ENCODE measurements around the gene TCF19. TPM values are rescaled to one million over a fixed set of nuclear protein-coding genes. Genes with fewer than 3 reads are reported as not detected.

Gene TCF19
- total RNA-seq, 1 experiment from 2014 or later, result 12.7 TPM

GRCh38 chr6:31171931-31172905, 13.8 kb downstream of the TCF19 start (continued):
- TF ChIP-seq ATF6 (CRISPR knock-in tag; IDR thresholded peaks at IDR 0.05) (no peak), OVOL2 (CRISPR knock-in tag; IDR thresholded peaks at IDR 0.05; ENCODE audit: borderline replicate concordance) (no peak), GTF2I (CRISPR knock-in tag; conservative IDR thresholded peaks at IDR 0.05) (no peak), CBFB (CRISPR knock-in tag; IDR thresholded peaks at IDR 0.05; ENCODE audit: low read depth) (no peak), E2F4 (CRISPR knock-in tag; IDR thresholded peaks at IDR 0.05; ENCODE audit: borderline replicate concordance, low read depth) (no peak), ZNF317 (CRISPR knock-in tag; IDR thresholded peaks at IDR 0.05; ENCODE audit: borderline replicate concordance, low read depth) (no peak), ZNF425 (CRISPR knock-in tag; conservative IDR thresholded peaks at IDR 0.05) (no peak), ERG (CRISPR knock-in tag; IDR thresholded peaks at IDR 0.05) (no peak), MAX (CRISPR knock-in tag; IDR thresholded peaks at IDR 0.05) (no peak), NFYB (CRISPR knock-in tag; conservative IDR thresholded peaks at IDR 0.05; ENCODE audit: low read depth) (no peak), ZBTB21 (CRISPR knock-in tag; IDR thresholded peaks at IDR 0.05; ENCODE audit: borderline replicate concordance) (0 out of 2 replicates have a peak, but pooled peaks have one; percentile 55), TEAD4 (CRISPR knock-in tag; IDR thresholded peaks at IDR 0.05) (no peak), FOXJ3 (CRISPR knock-in tag; IDR thresholded peaks at IDR 0.05; ENCODE audit: borderline replicate concordance) (0 out of 2 replicates have a peak, but pooled peaks have one; percentile 38), ESRRA (CRISPR knock-in tag; IDR thresholded peaks at IDR 0.05; ENCODE audit: borderline replicate concordance) (no peak), CTCF (IDR thresholded peaks at IDR 0.05) (no peak), CREM (CRISPR knock-in tag; IDR thresholded peaks at IDR 0.05) (no peak), ZNF232 (CRISPR knock-in tag; IDR thresholded peaks at IDR 0.05) (no peak), MXD4 (CRISPR knock-in tag; IDR thresholded peaks at IDR 0.05; ENCODE audit: borderline replicate concordance) (no peak), NR1H2 (CRISPR knock-in tag; IDR thresholded peaks at IDR 0.05) (no peak), NR3C1 (CRISPR knock-in tag; conservative IDR thresholded peaks at IDR 0.05; ENCODE audit: low read depth) (no peak), HMGXB4 (CRISPR knock-in tag; IDR thresholded peaks at IDR 0.05) (no peak), PRDM15 (CRISPR knock-in tag; IDR thresholded peaks at IDR 0.05) (no peak), CREB1 (CRISPR knock-in tag; IDR thresholded peaks at IDR 0.05) (no peak)

Data from WTC11 (cell line).